IPS-NIHi7 (cell line): ENCODE data around the gene KIRREL1.

Experiments
- DNase-seq: peaks from one replicate; pipeline ENCODE4 v3.0.0; 2012; ENCODE audit warnings: mixed read lengths; ENCODE audit errors: extremely low spot score

KIRREL1 gene

DNA sequence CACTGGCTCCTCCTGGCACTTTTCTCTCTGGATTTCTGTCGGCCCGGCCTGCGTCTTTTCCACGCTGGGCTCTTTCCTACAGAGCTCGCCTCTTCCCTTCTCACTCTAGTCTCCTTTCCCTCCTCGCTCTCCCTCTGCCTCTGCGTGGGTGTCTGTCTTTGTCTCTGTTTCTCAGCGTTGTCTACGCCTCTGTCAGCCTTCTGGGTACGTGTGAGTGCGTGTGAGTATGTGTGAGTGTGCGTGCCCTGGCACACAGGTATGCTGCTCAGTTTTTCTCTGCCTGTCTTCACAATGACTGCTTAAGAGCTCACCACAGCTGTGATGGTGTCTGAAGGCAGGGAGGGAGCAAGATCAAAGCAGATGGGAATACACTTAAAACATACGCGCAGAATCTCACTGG, 77.7 kb downstream of the KIRREL1 start:
- no peak for DNase-seq

DNA sequence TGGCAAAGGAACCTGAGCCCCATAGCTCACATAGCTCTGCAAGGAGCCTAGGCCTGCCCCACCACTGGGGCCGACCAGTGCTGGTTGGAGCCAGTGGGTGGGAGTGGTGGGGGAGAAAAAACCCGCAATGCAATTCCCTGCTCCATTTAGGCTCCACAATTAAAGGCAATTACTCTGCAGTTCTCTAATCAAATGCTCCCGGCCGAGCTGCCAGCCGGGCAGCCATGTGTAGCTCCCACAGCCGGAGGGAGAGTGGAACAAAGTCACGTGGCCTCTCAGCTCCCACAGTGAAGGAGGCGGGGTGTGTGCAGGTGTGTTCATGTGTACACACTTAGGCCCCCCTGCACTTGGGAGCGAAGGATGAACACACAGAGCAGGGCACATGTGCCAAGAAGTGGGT, 81.6 kb downstream of the KIRREL1 start:
- no peak for DNase-seq

DNA sequence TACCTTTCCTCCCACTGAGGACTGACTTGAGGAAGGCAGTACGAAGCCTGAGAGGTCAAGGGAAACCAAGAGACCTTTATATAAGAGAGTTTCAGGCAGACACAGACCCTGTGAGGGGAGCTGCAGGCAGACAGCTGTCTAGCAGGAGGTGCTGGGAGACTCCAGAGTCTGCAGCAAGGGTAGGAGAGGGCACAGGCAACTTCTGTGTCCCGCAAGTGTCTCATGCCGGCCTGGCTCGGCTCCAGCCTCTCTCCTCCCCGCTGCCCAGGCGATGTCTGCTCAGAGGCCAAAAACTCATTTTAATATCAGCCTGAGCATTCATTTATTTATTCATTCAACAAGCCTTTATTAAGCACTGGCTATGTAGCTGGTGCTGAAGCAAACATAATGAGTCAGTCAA, 83.0 kb downstream of the KIRREL1 start:
- no peak for DNase-seq

DNA sequence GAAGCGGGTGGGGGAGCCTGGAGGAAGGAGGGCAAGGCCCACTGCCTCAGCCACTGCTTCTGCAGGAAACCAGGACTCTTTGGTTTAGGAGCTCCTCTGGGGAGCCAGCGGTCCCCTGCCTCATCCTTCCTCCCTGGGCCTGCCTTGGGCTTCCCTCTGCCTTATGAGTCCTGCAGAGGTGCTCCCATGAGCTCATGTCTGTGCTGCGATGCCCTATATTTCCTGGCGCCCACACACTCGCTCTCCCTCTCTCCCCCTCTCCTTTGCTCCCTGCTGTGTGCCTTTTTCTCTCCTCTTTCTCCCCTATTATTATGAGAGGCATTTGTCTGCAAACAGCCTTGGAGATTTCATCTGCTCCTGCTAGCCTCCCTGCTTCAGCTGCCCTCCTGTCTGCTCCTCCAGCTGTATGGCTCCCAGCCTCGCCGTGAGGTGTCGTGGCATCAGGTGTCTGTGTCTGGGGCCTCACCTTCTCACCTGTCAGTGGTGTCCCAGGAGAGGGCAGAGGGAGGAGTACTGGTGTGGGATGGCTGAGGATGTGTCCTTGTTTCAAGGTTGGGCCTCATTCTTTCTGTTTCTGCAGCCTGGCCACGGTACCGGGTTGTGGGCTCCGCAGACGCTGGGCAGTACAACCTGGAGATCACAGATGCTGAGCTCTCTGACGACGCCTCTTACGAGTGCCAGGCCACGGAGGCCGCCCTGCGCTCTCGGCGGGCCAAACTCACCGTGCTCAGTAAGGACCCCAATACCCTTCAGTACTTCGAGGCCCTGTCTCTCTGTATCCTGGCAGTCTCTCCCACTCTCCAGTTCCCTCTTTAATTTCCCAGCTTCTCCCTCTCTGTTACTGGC, 84.2 kb downstream of the KIRREL1 start:
- no peak for DNase-seq

DNA sequence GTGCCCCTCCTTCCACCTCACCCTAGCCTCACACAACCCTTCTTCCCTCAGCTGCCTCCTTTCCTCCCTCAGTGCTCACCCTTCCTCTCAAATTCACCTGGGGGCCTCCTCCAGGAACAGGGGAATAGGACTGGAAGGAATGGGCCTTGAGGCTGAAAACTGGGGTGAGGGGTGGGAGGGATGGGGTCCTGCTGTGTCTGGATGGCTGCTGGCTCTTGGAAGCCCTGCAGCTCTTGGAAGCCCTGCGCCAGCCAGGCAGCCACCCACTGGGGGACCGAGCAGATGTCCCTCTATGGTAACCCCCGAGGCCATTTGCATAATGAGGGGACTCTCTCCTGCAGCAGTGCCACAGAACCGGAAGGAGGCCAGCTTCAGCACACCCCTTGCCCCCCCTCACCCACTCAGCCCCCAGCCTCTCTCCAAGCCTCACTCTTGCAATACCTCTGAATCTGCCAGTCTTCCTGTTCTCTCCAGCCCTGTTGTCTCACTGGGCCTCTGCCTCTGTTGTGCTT, 85.2 kb downstream of the KIRREL1 start:
- DNase-seq: no peak

DNA sequence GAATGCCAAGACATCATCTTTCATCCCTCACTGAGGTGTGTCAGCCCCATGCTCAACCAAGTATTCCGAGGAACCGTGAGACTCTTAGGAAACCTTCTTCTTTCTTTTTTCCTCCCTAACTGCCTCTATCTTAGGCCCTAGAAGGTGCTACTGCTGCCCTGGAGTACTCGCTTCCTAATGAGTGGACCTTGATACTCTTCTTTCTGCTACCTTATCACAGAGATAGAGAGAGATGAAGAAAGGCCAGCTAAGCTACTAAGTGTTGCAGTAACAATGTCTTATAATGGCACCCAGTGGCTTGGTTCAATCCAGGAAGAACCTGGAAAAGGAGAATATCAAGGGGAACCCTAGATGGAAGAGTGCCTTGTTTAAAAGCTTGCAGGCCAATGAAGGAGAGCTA, 86.6 kb downstream of the KIRREL1 start:
- no peak for DNase-seq

DNA sequence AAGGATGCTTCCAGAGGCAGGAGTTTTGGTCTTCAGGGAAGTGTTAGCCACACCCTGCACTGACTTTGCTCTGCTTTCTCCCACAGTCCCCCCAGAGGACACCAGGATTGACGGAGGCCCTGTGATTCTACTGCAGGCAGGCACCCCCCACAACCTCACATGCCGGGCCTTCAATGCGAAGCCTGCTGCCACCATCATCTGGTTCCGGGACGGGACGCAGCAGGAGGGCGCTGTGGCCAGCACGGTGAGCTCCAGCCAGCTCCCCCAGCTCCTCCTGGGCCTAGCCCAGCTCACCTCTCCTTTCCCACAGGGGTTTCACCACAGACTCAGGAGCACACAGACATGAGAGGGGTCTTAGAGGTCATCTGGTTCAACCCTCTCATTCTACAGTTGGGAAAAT, 90.9 kb downstream of the KIRREL1 start:
- no peak for DNase-seq

DNA sequence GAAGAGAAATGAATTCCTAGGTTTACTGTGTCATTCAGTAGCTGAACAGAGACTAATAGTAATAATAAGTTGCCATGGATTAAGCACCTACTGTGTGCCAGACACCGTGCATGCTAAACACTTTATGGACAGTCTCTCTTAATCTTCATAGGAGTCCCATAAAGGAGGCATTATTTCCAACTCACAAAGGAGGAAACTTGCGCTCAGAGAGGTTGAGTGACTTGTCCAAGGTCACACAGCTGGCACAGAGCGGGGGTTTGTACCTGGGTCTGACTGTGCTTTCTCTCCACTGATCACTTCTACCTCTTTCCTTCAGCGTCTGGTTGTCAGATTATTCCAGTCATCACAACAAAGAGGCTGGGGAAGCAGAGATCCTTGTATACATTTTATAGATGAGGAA, 91.3 kb downstream of the KIRREL1 start:
- DNase-seq: no peak

DNA sequence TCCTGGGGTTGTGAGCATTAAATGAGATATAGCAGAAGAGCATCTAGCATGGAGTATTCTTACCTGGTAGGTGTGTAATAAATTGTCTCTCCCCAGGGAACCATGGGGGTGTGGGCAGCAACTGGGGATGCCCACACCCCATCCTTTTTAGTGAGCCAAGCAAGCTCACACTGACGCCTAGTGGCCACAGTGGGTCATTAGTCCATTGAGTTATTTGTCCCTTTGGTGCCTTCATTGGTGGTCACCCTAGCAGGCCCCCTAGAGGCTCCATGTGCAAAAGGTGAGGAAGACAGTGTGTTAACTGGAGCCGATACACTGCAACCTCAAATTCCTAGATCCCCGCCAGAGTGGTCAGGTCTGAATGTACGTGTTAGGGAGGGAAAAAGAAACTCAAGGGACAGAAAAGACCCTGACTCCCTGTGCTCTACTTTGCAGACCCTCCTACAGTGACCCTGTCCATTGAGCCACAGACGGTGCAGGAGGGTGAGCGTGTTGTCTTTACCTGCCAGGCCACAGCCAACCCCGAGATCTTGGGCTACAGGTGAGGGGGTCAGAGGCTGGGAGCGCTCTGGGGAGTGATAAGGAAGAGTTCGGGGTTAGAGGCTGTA, 94.0 kb downstream of the KIRREL1 start:
- DNase-seq: peak; percentile 94

DNA sequence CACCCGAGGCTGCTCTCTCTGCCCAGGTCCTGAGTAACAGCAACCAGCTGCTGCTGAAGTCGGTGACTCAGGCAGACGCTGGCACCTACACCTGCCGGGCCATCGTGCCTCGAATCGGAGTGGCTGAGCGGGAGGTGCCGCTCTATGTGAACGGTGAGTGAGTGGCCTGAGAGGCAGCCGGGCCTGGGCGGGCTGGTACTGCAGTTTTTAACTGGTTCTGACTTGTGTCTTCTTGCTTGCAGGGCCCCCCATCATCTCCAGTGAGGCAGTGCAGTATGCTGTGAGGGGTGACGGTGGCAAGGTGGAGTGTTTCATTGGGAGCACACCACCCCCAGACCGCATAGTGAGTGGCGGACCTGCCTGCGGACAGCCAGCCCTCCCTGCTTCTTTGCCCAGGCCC, 96.0 kb downstream of the KIRREL1 start:
- no peak for DNase-seq

DNA sequence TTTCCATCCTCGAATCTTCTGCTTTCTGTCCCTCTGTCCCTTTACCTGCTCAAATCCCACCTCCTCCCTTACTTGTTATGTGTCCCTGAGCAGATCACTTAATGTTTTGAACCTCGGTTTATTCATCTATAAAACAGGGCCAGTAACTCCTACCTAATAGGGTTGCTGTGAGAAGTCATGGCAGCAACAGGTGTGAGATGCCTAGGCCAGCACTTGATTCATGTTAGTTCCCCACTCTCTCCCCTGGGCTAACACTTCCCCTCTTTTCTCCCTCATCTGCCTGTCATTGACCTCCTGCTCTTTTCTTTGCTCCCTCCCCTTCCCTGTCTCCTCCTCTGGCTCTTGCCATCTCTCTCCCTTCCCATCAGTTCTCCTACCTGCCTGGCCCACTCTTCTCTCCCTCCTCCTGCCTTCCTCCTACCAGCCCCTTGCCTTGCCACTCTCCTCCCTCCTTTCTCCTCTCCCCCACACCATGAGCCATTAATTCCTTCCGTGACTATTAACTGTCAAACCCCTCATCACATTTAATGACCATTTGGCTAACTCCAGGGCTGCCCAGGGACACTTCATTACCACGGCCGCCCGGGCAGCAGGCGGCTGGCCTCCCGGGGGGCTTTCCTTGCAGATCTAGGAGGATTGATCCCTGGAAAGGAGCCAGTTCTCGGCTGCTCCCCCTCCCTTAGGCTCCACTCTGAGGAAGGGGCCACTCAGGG, 96.6 kb downstream of the KIRREL1 start:
- no peak for DNase-seq

DNA sequence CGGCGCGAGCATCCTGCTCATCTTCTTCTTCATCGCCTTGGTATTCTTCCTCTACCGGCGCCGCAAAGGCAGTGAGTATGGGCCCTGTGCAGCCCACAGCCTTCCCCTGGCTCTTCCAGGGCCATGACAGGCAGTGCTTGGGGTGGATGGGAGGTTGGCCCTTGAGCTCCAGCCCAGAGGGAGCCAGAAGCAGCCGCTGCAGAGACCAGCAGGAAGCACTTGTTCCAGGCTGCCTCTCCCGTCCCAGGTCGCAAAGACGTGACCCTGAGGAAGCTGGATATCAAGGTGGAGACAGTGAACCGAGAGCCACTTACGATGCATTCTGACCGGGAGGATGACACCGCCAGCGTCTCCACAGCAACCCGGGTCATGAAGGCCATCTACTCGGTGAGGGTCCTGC, 99.9 kb downstream of the KIRREL1 start:
- DNase-seq: no peak

DNA sequence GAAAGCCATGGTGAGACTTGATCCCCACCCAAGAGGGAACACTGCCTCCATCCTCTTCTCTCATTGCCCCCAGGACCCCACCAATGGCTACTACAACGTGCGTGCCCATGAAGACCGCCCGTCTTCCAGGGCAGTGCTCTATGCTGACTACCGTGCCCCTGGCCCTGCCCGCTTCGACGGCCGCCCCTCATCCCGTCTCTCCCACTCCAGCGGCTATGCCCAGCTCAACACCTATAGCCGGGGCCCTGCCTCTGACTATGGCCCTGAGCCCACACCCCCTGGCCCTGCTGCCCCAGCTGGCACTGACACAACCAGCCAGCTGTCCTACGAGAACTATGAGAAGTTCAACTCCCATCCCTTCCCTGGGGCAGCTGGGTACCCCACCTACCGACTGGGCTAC, 101.1 kb downstream of the KIRREL1 start:
- DNase-seq: no peak

DNA sequence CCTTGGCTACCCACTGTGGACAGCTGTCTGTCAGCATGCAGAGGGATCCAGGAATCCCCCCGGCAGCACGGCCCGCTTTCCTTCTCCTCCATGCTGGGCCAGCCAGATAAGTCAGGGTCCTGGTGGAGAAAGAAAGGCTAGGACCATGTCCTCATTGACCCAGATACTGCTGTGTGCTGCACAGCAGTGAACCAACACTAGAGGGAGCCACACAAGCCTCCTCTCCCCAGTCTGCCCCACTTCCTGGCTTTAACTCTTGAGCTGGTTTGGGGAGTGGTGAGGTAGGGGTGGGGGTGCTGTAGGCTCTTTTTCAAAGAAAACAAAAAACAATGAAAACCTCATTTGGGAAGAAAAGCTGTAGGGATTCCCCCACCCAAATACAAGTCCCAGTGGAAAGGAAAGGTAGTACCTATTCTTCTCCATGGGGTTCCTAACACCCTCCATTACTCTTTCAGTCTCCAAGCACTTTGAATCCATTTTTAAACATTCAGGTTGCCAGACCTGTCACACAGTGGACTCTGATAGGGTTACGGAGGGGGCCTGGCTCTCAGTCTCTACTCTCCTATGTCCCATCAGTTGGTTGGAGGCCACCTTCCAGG, 102.4 kb downstream of the KIRREL1 start:
- DNase-seq: peak; percentile 88

DNA sequence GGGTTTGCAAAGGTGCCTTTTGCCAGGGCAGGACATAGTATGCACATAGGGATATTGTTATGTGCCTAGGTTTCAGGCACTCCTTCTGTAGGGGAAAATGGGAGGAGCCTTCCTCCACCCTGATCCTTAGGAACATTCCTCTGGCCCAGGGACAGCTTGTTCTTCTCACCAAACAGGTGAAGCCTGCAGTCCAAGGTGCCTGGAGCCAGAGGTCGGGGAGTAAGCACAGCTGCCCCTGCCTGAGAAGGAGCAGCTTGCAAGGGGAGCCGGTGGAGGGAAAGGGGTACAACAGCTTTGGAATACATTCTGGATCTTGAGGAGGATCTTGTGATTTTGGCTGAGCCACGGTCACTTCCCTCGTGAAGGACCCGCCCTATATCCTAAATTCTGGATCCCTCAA, 104.8 kb downstream of the KIRREL1 start:
- DNase-seq: no peak

DNA sequence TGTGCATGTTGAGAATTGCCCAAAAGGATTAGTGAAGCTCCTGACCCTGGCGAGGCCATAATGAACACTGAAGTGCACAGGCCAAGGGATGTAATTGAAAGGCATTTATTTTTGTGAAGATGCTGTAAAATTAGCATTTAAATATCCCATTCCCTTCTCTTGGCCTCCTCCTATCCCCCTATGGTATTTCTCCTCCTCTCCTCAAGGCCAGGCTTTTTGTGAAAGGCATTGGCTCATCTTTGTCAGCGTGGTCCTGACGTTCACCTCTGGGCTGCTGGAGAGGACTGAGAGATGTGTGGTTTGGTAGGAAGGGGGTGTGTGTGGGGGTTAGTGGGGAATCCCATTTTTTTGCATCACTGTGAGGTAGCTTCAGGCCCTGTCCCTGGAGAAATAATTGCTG, 105.7 kb downstream of the KIRREL1 start:
- DNase-seq: no peak

DNA sequence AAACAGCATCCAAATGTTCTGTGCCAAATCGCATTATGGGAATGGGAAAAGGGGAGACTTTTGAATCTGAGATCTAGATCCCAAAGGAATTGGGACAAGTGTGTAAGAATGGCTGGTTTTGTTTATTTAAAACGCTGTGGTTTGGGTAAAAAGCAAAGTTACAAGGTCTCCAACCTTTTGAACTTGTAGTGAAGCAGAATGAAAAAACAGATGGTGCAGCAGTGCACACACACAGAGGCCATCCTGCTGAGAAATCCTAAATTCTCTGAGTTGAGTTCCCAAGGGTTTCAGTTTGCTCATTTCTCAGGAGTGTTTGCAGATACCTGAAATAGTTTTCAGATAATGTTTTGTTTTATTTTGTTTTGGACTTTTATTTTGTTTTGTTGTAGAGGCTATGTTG, 107.1 kb downstream of the KIRREL1 start:
- no peak for DNase-seq

DNA sequence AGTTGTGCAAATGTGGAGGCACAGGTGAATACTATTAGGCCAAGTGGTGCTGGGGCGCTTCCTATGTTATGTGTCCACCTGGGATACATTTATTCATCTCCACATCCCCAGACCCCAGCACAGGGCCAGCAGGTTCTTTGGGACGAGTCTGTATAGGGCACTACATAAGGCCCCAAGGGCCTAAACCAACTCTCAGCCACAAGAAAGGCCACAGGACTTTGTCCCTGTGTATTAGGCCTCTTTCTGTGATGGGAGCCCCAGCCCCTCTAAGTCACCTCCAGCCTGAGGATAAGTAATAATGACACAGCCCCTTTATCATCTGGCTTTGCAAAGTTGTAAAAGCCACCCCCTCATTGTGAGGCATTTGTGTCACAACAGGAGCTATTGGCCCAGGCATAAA, 108.0 kb downstream of the KIRREL1 start:
- DNase-seq: no peak

DNA sequence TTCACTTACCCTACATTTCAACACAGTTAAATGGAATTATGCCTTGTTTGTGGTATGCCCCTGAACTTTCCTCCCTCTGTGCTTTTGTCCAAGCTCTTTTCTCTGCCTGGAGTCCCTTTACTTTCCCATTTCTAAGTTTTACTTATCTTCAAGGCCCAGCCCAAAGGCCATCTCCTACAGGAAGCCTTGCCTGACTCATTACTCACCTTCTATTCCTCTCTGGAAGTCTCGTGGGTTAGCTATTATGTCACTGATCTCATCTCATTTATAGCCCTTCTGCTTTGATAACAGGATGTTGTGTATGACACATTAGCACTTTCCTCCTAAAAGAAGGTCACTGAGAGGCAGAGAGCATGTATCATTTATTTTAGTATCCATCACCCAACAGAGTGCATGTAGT, 108.5 kb downstream of the KIRREL1 start:
- DNase-seq: no peak

DNA sequence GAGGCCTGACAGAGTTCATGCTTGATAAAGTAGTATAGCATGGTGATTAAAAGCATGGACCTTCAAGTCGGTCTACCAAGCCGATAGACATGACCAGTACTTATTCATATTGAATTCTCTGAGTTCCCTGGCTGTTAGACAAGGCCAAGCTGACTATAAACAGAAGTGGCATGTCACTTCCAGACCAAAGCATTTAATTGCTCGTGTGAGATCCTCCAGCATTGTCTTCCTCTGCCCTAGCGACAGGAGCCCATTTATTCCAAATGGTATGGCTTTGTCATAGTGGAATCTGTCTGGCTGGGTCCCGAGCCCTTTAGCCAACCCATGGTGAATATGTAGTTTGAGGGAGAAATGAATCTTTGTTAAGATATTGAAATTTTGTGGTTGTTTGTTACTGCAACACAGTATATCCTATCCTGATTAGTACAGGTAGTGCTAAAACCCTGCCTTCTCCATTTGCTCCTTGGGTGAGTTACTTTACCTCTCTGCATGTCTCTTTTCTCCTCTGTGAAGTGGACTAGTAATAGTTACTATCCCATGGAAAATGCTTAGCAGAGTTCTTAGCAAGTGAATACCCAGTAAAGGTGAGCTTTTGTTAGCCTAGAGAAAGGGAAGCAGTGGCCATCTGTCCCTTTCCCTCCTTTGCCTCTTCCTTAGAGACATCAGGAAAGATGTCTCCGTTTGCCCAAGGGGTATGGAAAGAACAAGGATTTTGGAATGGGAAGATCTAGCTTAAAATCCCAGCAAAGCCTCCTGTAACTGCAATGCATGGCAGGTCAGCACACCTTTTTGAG, 109.6 kb downstream of the KIRREL1 start:
- DNase-seq: no peak

DNA sequence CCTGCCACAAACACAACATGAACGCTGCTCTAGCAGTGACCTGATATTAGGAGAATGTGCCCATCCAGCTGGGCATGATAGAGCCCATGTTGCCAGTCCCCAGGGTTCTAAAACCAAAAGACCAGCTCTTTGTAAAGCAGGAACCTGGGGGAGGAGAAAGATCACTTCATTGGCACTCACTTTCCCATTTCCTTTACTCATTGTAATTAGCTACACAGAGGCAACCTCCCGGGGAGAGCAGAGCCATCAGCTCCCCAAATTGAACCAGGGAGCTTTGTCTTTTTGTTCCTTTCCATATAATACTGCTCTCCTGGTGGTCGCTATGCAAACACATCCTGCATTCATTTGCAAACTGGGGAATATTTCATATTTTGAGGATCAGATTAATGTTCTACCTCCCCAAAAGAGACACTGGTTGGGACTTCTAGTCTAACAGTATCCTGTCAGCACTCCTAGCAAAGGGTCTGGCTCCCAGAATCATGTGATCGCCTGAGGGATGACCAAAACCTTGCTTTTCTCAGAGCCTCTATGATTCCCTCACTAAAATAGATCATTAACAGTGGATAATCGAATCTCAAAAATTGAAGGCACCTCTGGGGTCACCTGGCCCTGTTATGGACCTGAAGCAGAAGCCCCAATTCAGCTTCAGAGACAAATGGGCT, 110.5 kb downstream of the KIRREL1 start:
- no peak for DNase-seq
